ENCODE data around the gene RBM28.

GRCh38 chr7:128287556-128287955 is 56.2 kb downstream of the RBM28 start:
- no peak for TF ChIP-seq CTCF (IDR thresholded peaks at IDR 0.05)
- no peak for TF ChIP-seq POLR2A (IDR thresholded peaks at IDR 0.05)
